Hematopoietic multipotent progenitor cell treated with erythropoietin and hydrocortisone succinate and interleukin-3 and kit ligand, for 6 days (in vitro differentiated cells): ENCODE results near the gene COL9A3.
A peak's percentile ranks its signal among the peaks of the same experiment; 100 is the strongest.

Source experiments
- DNase-seq: peaks from one replicate; pipeline ENCODE4 v3.0.0-alpha.2; 2015

The COL9A3 gene

GRCh38 chr20:62816884-62817873 is at the start of gene COL9A3:
Gene COL9A3 (plus strand): TSS chr20:62817050. CDS start chr20:62817065, 15 bp downstream.
- no peak for DNase-seq

GRCh38 chr20:62768234-62768546 is 48.7 kb upstream of the COL9A3 start:
- DNase-seq = no peak

DNA sequence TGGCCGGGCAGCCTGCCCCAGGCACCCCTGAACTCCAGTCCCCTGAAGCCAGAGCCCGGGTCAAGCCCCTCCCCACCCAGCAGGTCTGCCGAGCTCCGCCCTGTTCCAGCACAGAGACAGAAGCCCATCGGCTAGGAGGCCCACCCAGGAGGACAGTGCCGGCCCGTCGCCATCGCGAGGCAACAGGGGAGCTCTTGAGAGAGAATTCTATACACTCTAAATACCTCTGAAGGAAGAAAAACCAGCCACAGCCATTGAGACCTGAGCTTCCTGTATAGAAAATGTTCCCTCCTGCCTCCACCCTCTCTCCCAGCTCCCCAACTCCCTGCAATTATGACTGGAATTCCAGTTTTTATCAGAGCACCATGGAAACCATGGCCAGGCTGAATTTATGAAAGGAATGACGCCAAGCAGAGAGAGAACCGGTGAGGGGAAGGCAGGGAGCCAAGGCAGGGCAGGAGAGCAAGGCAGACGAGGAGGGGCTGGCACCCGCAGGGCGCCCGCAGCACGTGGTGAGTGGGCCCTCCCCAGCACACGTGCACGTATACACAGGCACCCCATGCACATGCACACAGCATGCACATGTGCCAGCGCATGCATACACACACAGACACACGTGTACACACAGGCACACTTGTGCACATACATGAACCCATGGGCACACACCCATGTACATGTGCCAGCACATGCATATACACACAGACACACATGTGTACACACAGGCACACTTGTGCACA is 48.1 kb upstream of the COL9A3 start:
- DNase-seq = no peak

DNA sequence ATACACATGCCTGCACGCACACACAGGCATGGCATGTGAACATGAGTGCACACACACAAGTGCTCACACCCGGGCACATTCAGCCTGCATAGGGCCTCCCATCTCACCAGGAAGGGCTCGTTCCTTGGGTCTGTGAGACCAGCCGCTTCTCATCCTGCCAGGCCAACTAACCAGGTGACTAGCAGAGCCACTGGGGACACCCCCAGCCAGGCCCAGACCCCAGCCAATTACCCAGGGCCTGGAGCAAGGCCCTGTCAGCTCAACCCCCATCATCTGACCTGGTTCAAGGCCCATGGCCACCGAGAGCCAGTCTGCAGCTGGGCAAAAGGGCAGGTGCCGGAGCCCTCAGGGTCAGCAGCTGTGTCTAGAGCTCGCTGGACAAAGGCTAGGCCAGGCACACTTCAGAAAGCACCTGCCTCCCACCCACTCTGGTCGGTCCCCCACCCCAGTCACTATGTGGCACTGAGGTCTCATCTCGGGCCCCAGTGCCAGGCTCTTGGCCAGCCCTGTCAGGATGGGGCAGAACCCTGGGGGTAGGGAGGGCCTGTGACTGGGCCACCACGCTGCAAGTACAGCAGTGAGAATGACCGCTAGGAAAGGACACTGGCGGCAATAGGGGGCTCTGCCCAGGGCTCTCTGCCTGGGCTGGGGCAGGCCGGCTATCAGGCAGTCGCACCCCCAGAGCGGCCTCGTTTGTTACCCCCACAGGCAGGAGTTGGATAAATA is 47.3 kb upstream of the COL9A3 start:
- no peak for DNase-seq

- no peak for DNase-seq
Measured at GRCh38 chr20:62770111-62770910, 46.5 kb upstream of the COL9A3 start.

DNA sequence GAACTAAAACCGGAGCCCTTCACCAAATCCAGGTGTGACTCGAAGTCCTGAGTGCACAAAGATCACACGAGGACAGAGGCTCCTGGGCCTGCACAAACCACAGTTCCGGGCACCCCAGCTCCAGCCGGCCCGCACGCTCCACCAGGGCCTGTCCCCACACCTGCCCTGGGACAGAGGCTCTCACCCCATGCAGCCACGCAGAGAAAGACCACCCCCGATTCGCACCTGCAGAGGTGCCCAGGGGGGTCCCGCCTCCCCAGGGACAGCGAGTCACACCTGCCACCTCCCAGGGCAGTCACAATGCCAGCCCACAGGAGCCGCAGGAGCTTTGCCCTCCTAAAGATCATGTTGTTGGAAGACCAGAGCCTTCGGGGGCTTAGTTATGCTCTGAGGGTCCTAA is 45.9 kb upstream of the COL9A3 start:
- DNase-seq = no peak

- DNase-seq = no peak
Measured at GRCh38 chr20:62771396-62772102, 45.3 kb upstream of the COL9A3 start.

- no peak for DNase-seq
Measured at GRCh38 chr20:62772103-62772611, 44.7 kb upstream of the COL9A3 start.

DNA sequence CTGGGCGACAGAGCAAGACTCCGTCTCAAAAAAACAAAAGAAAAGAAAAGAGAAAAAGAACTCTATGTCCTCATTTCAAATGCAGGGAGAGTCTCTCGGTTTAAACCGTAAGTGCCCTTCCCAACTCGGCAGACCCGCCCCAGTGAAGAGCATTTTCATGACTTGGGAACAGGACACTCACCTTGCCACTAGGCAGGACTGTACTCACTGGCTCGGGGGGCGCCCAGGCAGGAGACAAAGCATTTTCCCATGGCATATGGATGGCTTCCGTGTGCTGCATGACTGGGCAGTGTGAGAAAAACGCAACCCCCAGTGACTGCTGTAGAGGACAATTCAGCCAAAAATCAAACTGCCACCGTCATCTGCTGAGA is 44.2 kb upstream of the COL9A3 start:
- no peak for DNase-seq

DNA sequence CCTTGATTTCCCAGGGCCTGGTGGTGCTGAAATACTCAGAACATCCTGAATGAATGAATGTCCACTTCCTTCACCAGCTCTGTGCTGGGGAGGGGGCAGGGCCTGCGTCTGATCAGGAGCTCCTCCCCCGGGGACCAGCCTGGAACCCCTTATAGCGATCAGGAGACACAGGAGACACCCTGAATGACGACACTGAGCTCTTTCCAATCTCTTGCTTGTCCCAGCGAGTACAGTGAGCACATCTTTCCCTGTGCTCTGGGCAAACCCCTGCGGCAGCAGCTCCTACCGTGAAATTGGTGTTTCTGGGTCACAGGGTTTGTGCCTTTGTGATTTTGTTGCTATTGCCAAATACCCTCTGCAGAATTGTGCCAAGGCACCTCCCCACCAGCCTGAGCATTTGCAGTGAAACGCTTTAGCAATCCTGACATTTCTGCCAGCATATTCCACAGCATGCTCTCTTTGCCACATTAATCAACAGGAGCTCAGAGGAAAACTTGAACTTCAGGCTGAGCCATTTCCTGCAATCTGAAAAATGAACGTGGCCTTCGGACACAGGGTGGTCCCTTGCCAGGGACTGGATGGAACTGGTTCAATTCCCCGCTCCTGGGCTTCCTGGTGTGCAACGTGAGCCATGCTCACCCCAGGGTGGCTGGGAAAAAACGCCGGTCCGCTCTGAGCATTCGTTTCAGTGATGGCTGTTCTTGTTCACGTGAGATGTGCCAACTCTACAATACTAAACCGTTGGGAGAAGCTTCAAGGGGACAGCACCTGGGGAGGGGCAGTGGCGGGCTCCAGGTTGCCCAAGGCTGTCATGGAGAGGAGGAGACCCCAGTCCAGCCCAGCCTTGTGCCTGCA is 43.6 kb upstream of the COL9A3 start:
- no peak for DNase-seq

DNA sequence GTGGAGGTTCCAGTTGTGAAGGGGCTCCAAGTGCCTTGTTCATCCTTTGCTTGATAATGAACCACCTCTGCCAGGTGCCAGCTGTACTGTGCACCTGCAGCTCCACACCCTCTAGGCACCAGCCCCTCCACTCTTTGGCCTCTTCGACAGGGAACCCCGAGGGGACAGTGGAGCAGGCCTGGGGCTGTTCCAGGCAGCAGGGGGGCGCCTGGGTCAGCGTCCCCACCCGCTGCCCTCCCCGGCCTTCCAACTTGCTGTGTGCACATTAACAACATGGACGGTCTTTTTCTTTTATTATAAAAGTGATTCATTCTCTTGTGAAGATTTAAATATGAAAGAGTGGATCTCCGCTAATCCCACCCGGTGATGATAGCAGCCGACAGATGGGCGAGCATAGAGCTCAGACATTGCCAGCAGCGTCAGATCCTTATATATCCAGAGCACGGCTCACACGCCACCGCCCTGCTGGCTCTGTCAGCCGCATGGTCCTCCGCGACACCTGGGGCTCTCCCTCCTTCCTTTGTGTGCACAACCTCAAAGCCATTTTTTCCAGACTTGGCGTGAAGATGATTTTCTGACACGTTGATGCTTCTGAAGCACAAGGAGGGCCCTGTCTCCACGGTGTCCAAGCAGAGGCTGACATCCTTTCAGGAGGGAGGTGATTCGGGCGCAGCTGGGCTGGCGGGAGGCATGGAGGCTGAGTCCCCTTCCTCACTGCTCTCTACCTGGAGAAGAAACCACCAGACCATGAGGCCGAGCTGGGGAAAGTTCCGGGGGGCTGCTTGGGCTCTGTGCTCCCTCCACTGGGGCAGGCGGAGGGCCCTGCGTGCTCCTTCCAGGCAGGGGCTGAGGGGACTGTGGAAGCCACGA is 42.8 kb upstream of the COL9A3 start:
- no peak for DNase-seq

- no peak for DNase-seq
Measured at GRCh38 chr20:62774762-62775161, 42.1 kb upstream of the COL9A3 start.

DNA sequence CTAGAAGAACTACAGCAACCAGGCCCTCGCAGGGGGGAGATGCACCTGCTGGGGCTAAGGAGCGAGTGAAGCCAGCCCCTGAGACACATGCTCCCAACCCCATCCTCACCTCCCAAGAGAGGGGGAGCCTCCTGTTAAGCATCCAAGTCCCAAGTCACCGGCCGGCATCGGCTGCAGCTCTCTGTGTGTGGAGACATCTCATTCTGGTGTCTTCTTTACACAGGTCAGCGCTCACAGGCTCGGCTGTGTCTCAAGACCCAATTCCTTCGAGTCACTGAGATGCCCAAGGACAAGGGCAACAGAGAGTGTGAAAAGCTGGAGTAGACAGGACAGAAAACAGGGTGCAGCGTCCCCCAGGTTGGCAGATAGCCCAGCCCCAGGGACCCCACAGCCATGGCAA is 41.6 kb upstream of the COL9A3 start:
- no peak for DNase-seq

DNA sequence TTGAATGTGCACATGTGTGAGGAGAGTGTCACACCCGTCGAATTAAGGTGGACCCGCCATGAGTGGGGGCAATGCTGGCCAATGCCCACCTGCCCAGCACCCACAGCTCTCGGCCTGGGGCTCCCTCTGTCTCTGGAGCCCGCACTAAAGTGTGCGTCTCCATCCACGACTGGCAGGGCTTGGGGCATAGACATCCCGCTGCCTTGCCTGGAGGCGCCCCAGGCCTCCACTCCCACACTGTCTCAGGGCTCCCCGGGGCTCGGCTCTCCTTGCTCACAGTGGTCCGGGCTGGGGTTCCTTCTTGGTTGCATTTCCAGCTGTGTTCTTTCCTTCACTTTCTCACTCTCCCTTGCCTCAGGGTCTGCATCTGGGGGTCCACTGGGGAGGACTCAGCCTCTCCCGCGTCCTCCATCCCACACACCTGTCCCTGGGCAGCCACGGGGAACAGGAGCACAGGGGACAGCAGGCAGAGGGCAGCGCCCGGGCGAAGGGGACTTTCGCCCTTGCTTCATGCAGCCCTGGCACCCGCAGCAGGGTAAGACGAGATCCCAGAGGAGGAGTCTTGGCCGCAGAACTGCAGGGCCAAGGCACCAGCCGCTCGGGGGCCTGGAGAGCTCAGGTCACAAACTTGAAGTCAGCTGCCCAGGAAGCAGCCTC is 40.7 kb upstream of the COL9A3 start:
- DNase-seq = no peak

GRCh38 chr20:62776692-62777527 is 39.9 kb upstream of the COL9A3 start:
- DNase-seq = peak; percentile 60

DNA sequence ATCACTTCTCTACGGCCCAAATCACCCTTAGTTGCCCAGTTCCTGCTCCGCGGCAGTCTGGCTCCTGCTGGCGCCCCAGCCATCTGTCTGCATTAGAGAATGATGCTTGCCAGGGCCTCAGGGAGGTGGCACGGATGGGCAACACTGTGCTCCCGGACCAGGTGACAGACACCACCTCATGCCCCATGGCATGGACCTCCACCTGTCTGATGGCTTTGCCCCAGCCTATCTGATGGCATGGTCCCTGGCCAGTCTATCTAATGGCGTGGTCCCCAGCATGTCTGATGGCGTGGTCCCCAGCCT is 39.4 kb upstream of the COL9A3 start:
- DNase-seq = no peak

DNA sequence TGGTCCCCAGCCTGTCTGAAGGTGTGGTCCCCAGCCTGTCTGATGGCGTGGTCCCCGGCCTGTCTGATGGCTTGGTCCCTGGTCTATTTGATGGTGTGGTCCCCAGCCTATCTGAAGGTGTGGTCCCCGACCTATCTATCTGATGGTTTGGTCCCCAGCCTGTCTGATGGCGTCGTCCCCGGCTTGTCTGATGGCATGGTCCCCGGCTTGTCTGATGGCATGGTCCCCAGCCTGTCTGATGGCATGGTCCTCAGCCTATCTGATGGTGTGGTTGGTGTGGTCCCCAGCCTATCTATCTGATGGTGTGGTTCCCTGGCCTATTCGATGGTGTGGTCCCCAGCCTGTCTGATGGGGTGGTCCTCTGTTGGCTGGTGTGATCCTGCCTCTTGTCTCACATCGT is 38.8 kb upstream of the COL9A3 start:
- DNase-seq = no peak
